DMS53 treated with DMSO at 0.1 percent for 48 hours (cell line): ENCODE data around the gene MTERF1.

ENCODE experiments used
- DNase-seq: peaks from one replicate; lab custom pipeline; 2025; ENCODE audit not compliant: unreplicated experiment; lab: John Stamatoyannopoulos, UW

Gene MTERF1

GRCh38 chr7:91835826-91836368 is 44.6 kb downstream of the MTERF1 start:
- no peak for DNase-seq

GRCh38 chr7:91835091-91835825 is 45.2 kb downstream of the MTERF1 start:
- no peak for DNase-seq

- no peak for DNase-seq
Observed at GRCh38 chr7:91832493-91833045, 47.9 kb downstream of the MTERF1 start.

DNA sequence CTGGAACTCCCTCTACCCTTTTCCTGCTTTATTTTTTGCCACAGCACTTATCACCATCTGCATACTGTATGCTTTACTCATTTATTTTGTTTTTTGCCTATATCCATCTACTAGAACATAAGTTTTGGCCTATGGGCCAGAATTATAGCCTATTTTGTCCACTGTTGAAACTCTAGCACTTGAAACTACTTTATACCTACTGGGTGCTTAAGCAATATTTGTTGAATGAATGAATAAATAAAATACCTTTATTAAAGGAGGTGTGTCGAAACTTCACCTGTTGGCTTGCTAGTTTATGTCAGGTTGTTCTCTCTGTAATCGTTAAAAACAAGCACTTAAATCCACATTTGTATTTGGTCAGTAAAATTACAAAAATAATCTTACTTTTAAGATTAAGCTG is 53.3 kb downstream of the MTERF1 start:
- no peak for DNase-seq

GRCh38 chr7:91826377-91826776 is 54.1 kb downstream of the MTERF1 start:
- no peak for DNase-seq

DNA sequence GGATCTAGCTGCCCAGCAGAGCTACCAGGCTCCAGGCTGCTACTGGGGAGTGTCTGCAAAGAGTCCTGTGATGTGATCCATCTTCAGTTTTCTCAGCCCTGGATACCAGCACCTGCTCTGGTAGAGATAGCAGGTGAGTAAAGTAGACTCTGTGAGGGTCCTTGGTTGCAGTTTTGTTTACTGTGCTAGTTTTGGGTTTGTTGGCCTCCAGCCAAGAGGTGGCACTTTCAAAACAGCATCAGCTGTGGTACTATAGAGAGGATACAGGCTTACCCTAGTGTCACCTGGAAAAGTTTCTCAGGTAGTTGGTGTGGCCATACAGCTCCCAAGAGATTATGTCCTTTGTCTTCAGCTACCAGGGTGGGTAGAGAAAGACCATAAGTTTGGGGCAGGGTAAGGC is 56.3 kb downstream of the MTERF1 start:
- DNase-seq, result no peak
